Activated naive CD4-positive, alpha-beta T cell treated with anti-CD3 and anti-CD28 coated beads, Interleukin-2, amount 10 ng/mL, durations not matched to agents 7 days and 5 days (primary cell): ENCODE results near the gene SLC22A7.

Experiments used
- CTCF ChIA-PET: fragments of 350-600 bp; sonication (Branson Sonifier 250); formaldehyde crosslinking; loops from one replicate; lab custom pipeline; 2021; ENCODE audit warnings: antibody characterized with exemption; lab: Charles Lee
- DNase-seq: peaks from one replicate; pipeline ENCODE4 v3.0.0-alpha.2; 2020
- H3K27ac Mint-ChIP-seq: one replicate; pipeline ENCODE4 v1.8.0; 2021; ENCODE audit warnings: mild to moderate bottlenecking, moderate library complexity, mixed read lengths
- H3K27me3 Mint-ChIP-seq: one replicate; pipeline ENCODE4 v1.8.0; 2021; ENCODE audit warnings: mild to moderate bottlenecking, mixed read lengths
- H3K36me3 Mint-ChIP-seq: one replicate; pipeline ENCODE4 v1.8.0; 2021; ENCODE audit warnings: mixed read lengths
- H3K4me1 Mint-ChIP-seq: one replicate; pipeline ENCODE4 v1.8.0; 2021; ENCODE audit warnings: mixed read lengths
- H3K4me3 Mint-ChIP-seq: one replicate; pipeline ENCODE4 v1.8.0; 2021; ENCODE audit warnings: mild to moderate bottlenecking, moderate library complexity, mixed read lengths
- H3K9me3 Mint-ChIP-seq: one replicate; pipeline ENCODE4 v1.8.0; 2021; ENCODE audit warnings: mixed read lengths

SLC22A7 gene, protein sequence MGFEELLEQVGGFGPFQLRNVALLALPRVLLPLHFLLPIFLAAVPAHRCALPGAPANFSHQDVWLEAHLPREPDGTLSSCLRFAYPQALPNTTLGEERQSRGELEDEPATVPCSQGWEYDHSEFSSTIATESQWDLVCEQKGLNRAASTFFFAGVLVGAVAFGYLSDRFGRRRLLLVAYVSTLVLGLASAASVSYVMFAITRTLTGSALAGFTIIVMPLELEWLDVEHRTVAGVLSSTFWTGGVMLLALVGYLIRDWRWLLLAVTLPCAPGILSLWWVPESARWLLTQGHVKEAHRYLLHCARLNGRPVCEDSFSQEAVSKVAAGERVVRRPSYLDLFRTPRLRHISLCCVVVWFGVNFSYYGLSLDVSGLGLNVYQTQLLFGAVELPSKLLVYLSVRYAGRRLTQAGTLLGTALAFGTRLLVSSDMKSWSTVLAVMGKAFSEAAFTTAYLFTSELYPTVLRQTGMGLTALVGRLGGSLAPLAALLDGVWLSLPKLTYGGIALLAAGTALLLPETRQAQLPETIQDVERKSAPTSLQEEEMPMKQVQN

DNA sequence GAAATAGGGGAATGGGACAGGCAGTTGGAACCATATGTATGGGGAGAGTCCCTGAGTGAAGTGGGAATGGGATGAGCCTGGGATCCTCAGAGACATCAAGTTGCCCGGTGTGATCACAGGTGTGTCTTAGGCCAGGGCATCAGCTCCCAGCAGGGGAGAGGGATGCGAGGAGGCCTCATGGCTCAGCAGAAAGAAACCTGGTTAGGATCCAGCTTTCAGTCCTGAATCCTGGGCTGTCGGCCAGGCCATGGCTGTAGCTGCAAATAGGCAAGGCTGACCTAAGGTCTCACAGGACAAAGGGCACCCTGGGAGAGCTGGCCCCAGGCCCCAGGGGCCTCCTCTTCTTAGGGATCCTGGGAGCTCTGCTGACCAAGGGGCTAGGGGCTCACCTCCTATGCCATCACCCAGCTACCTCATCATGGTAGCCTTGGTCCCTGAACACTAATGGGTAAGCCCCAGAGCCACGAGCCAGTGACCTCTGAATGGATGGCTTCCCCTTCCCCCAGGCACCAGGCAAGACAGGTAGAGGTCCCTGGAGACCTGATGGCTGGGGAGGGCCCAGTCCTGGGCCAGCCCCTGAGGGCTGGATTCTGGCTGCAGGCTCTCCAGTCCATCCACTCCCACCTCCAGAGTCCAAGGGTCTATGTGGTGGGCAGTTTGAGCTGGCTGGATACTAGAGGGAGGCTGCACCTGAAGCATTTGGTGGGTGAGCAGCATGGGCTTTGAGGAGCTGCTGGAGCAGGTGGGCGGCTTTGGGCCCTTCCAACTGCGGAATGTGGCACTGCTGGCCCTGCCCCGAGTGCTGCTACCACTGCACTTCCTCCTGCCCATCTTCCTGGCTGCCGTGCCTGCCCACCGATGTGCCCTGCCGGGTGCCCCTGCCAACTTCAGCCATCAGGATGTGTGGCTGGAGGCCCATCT, at the start of gene SLC22A7:
SLC22A7 (plus strand) TSS at position 617 of the 921 bp plus-strand sequence; CDS start at position 716, 99 bp downstream.
- Mint-ChIP-seq H3K4me3 (no peak within 1 kb of the TSS), H3K27me3 (peaks cover 63% of the 10 kb centered on the region), H3K9me3 (no peaks in the 10 kb centered on the region), H3K27ac (no peak within 1 kb of the TSS), H3K4me1 (no peaks in the 10 kb centered on the region), H3K36me3 (no peaks in the 10 kb centered on the region)
- no peak for DNase-seq
- CTCF ChIA-PET: interaction anchor here (0.6 to 3.0 kb wide), 3 partner anchors 10 to 48 kb away, joined by 3 to 14 read pairs (median 4); partner anchors contain the start of gene CRIP3

DNA sequence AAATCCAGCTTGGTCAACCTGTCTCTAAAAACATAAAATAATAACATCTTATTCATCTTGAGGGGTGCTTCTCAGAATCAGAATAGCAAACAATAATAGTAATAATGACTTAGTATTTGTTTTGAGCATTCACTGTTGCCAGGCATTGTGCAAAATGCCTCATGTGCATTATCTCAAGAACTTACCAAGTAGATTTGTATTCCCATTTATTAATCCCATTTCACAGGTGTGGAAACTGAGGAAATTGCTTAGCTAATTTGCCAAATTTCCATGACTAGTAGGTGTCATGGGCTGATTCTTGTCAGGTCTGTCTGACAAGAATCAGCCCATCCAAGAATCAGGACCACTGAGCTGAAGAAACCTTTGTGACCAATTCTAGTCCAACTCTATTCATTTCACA, 49.3 kb upstream of the SLC22A7 start:
- no peak for DNase-seq
- peaks cover 41% of the 10 kb centered on the region for H3K27me3 Mint-ChIP-seq
- H3K9me3 Mint-ChIP-seq: no peaks in the 10 kb centered on the region
- CTCF ChIA-PET: interaction anchor here (1.0 kb wide), 1 partner anchor 19 kb away, joined by 3 read pairs; the partner anchor contains the start of gene DNPH1
- H3K4me3 Mint-ChIP-seq: no peak overlapping the region
- no peaks in the 10 kb centered on the region for H3K36me3 Mint-ChIP-seq
- peaks cover 30% of the 10 kb centered on the region for H3K4me1 Mint-ChIP-seq
- H3K27ac Mint-ChIP-seq: no peak overlapping the region

DNA sequence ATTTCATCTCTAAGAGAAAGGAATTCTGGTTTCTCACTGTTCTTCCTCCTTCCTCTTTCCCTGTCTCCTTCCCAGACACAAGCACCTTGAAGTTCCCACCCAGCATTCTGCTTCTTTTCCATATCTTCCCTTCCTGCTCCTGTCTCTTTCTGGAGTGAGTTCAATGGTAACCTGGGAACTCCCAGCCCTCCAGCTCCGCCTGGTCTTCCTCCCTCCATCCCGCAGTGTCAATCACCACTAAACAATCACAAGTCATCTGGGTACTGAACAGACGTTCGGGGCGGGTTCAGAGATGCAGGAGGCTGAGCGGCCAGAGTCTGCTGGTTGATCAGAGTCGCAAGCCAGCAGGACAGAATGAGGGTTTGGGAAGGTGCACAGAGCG, 47.1 kb upstream of the SLC22A7 start:
- Mint-ChIP-seq H3K4me1 (peaks cover 30% of the 10 kb centered on the region), H3K36me3 (no peaks in the 10 kb centered on the region), H3K4me3 (no peak overlapping the region), H3K27ac (no peak overlapping the region), H3K27me3 (peaks cover 48% of the 10 kb centered on the region), H3K9me3 (no peaks in the 10 kb centered on the region)
- CTCF ChIA-PET: interaction anchor here (0.9 kb wide), 1 partner anchor 22 kb away, joined by 3 read pairs; the partner anchor contains the start of gene DNPH1
- no peak for DNase-seq

DNA sequence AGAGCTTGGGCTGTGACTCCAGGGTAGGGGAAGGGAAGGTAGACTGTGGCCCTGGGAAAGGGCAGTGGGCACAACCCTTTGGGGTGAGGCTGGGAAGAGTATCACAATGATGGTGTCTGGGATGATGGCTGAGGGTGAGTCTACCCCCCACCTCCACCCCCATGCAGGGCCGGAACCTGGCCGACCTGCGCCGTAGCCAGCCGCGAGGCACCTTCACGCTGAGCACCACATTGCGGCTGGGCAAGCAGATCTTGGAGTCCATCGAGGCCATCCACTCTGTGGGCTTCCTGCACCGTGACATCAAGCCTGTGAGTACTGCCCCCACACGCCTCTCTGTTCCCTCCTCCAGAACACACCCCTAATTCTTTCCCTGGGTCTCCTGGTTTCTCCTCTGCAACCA, 44.7 kb upstream of the SLC22A7 start:
- Mint-ChIP-seq H3K9me3 (no peaks in the 10 kb centered on the region), H3K4me1 (peaks cover 14% of the 10 kb centered on the region), H3K4me3 (no peak overlapping the region), H3K27ac (no peak overlapping the region), H3K27me3 (peaks cover 63% of the 10 kb centered on the region), H3K36me3 (no peaks in the 10 kb centered on the region)
- CTCF ChIA-PET: interaction anchor here (0.6 to 1.8 kb wide), 2 partner anchors 145 to 252 kb away, joined by 4 read pairs; no protein-coding TSS in a partner anchor
- DNase-seq: no peak

DNA sequence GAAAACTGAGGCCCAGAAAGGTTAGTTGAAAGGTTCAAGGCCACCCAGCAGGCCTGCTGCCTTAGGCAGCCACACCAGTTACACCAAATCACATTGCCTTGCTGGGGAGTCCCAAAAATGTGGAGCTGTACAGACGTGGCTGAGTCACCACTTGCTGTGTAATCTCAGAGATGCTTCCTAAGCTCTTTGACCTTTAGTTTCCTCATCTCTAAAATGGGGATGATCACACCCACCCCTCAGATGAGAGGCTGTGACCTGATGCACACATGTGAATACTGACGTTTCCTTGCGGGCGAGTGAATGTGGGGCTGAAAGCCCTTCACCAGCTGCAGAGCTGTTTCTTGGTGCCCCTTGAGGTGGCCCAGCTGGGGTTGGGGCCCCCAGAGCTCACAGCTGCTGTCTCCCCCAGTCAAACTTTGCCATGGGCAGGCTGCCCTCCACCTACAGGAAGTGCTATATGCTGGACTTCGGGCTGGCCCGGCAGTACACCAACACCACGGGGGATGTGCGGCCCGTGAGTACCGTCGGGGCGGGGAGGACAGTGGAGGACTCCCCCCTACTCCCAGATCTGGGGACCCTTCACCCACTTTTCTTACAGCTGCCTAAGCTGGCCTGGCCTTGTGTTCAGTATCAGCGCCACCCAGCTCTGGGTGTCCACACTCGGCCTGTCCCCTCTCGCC, 43.8 kb upstream of the SLC22A7 start:
- CTCF ChIA-PET: interaction anchor here (1.0 to 1.8 kb wide), 2 partner anchors 24 to 251 kb away, joined by 3 to 4 read pairs; no protein-coding TSS in a partner anchor
- H3K9me3 Mint-ChIP-seq: no peaks in the 10 kb centered on the region

DNA sequence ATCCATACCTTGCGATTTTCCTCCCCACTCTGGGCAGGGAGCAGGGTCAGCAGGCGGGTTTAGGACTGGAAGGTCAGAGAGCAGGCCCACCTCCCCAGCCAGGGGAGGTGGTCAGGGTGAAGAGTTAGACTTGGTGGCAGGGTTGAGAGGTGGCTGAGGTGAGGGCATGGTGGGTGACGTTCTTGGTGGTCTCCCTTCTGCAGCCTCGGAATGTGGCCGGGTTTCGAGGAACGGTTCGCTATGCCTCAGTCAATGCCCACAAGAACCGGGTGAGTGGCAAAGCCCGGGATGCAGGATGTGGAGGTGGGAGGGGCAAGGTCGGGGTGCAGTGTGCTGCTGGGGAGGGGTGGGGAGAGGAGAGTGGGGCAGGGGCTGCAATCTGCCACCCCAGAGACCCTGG, 43.2 kb upstream of the SLC22A7 start:
- CTCF ChIA-PET: no interaction called here
- H3K27me3 Mint-ChIP-seq: peaks cover 72% of the 10 kb centered on the region

More for the DNA sequence above, 43.8 kb upstream of the SLC22A7 start:
- DNase-seq: no peak
- Mint-ChIP-seq H3K4me3 (no peak overlapping the region), H3K36me3 (no peaks in the 10 kb centered on the region), H3K27me3 (peaks cover 68% of the 10 kb centered on the region), H3K27ac (no peak overlapping the region), H3K4me1 (peaks cover 14% of the 10 kb centered on the region)

DNA sequence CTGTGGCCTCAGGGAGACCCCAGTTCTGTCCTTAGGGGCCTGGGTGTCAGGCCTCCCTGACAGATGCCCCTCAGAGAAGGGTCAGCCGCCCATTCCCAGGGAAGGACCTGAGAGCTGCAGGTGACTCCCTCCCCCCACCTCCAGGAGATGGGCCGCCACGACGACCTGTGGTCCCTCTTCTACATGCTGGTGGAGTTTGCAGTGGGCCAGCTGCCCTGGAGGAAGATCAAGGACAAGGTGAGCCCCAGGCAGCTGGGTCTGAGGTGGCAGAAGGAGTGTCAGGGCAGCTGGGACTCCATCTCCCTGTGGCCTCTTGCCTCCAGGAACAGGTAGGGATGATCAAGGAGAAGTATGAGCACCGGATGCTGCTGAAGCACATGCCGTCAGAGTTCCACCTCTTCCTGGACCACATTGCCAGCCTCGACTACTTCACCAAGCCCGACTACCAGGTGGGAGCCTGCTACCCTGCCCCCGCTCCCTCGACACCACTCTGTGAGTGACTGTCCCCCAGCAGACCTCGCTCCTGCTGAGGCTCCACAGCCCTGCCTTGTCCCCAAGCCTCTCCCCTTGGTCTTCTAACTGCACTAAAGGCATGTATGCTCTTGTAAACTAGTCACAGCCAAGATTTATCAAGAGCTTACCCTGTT, 42.5 kb upstream of the SLC22A7 start:
- H3K4me3 Mint-ChIP-seq: no peak overlapping the region
- H3K9me3 Mint-ChIP-seq: no peaks in the 10 kb centered on the region
- H3K36me3 Mint-ChIP-seq: no peaks in the 10 kb centered on the region
- H3K4me1 Mint-ChIP-seq: peaks cover 13% of the 10 kb centered on the region
- H3K27ac Mint-ChIP-seq: peak overlapping the region; percentile 49
- CTCF ChIA-PET: no interaction called here
- peaks cover 72% of the 10 kb centered on the region for H3K27me3 Mint-ChIP-seq
- DNase-seq: no peak

More for the DNA sequence above, 43.2 kb upstream of the SLC22A7 start:
- no peak for DNase-seq
- no peak overlapping the region for H3K4me3 Mint-ChIP-seq
- H3K27ac Mint-ChIP-seq: no peak overlapping the region
- H3K4me1 Mint-ChIP-seq: peaks cover 14% of the 10 kb centered on the region
- no peaks in the 10 kb centered on the region for H3K36me3 Mint-ChIP-seq
- no peaks in the 10 kb centered on the region for H3K9me3 Mint-ChIP-seq

DNA sequence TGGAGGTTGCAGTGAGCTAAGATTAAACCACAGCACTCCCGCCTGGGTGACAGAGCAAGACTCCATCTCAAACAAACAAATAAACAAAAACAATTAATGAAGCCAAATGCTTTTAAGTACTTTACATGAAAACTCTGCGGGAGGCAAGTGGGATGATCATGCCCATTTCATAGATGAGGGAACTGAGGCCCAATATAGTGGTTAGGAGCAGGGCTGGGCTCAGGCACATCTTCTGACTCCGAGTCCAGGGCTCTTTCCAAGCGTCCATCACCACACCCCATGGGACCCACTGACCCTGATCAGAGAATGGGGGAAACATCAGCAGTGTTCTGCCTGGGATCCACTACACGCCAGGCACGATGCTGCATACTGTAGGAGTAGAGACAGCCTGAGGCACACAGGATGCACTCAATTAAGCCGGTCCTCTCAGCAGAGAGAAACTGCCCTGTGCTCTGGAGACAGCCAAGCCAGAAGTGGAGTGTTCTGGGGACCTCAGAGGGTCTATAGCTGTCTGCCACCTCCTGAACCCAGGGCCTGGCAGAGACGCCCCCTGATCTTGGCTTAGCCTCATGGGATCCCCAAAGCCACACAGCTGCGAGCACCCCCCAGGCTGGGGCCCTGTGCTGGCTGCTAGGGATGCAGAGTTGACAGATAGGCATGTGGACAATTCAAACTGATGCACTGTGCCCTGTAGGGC, 41.2 kb upstream of the SLC22A7 start:
- Mint-ChIP-seq H3K4me3 (no peak overlapping the region), H3K27me3 (peaks cover 60% of the 10 kb centered on the region), H3K9me3 (no peaks in the 10 kb centered on the region), H3K4me1 (peaks cover 2% of the 10 kb centered on the region), H3K36me3 (no peaks in the 10 kb centered on the region), H3K27ac (peak overlapping the region; percentile 55)
- CTCF ChIA-PET: interaction anchor here (1.2 kb wide), 1 partner anchor 141 kb away, joined by 3 read pairs; no protein-coding TSS in a partner anchor
- no peak for DNase-seq

DNA sequence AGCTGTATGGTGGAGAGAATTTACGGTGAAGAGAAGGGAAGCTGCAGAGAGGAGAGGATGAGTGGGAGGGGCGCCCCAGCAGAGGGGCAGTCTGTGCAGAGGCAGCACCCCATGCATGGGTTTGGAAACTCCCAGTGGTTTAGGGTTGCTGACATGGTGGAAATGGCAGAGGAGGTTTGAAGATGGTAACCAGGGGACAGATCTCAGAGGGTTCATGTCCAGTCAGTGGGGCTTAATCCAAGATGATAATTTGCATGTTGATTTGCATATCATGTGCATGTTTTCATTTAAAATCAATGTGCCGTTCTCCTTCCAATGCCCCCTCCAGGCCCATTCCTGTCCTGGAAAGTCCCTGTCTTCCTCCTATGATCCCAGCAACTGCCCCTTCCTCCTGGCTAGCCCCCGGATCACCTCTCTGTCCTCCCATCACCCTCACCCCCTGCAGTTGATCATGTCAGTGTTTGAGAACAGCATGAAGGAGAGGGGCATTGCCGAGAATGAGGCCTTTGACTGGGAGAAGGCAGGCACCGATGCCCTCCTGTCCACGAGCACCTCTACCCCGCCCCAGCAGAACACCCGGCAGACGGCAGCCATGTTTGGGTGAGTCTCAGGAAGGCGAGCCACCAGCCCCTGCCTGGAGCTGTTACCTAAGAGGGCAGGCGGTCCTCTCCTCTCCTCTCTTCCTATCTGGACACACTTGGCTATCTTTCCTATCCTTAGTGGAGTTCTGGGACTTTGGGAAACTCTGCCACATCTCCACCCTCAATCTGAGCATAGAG, 40.5 kb upstream of the SLC22A7 start:
- DNase-seq: no peak
- CTCF ChIA-PET: interaction anchor here (1.2 kb wide), 1 partner anchor 140 kb away, joined by 3 read pairs; no protein-coding TSS in a partner anchor

DNA sequence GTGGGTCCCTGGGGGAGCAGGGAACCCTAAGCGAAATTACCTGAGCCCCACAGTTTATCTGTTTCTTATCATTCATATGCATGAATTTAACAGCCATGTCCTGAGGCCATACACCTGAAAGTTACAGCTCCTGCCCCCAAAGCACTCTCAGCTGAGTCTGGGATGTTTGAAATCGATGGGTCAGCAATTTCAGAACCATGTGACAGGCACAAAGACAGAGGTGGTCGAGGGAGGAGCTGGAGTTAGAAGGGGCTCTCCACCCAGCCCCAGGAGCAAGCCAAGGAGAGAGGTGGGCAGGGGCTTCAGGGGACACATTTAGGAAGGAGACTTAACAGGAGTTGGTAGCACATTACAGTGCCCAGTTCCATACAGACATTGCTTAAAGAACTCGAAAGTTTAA, 39.9 kb upstream of the SLC22A7 start:
- CTCF ChIA-PET: interaction anchor here (1.2 kb wide), 1 partner anchor 139 kb away, joined by 3 read pairs; no protein-coding TSS in a partner anchor
- H3K27me3 Mint-ChIP-seq: peaks cover 46% of the 10 kb centered on the region
- H3K4me1 Mint-ChIP-seq: no peaks in the 10 kb centered on the region
- no peak overlapping the region for H3K27ac Mint-ChIP-seq
- no peaks in the 10 kb centered on the region for H3K9me3 Mint-ChIP-seq
- DNase-seq: no peak
- H3K36me3 Mint-ChIP-seq: no peaks in the 10 kb centered on the region
- no peak overlapping the region for H3K4me3 Mint-ChIP-seq

More for the DNA sequence above, 40.5 kb upstream of the SLC22A7 start:
- Mint-ChIP-seq H3K27ac (peak overlapping the region; percentile 55), H3K9me3 (no peaks in the 10 kb centered on the region), H3K27me3 (peaks cover 53% of the 10 kb centered on the region), H3K4me1 (no peaks in the 10 kb centered on the region), H3K36me3 (no peaks in the 10 kb centered on the region), H3K4me3 (no peak overlapping the region)

DNA sequence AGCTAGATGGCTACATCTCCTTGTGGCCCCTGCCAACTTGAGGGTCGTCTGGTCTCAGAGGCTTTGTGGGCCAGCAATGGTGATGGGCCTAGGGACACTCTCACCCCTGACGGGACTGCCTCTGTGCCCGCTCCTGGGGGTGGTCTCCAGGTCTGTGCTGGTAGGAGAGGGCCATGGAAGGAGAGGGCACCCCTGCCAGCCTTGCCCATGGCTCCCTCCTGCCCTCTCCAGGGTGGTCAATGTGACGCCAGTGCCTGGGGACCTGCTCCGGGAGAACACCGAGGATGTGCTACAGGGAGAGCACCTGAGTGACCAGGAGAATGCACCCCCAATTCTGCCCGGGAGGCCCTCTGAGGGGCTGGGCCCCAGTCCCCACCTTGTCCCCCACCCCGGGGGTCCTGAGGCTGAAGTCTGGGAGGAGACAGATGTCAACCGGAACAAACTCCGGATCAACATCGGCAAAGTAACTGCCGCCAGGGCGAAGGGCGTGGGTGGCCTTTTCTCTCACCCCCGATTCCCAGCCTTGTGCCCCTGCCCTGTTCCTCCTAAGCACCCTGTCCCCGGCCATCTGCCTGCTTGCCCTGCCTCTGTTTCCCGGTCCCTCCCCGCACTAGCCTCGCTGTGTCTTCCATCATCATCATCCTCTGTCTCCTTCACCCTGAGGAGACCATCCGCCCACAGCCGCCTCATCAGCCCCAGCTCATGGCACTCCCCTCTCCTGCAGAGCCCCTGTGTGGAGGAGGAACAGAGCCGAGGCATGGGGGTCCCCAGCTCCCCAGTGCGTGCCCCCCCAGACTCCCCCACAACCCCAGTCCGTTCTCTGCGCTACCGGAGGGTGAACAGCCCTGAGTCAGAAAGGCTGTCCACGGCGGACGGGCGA, 39.0 kb upstream of the SLC22A7 start:
- peaks cover 45% of the 10 kb centered on the region for H3K27me3 Mint-ChIP-seq
- H3K36me3 Mint-ChIP-seq: no peaks in the 10 kb centered on the region
- no peaks in the 10 kb centered on the region for H3K9me3 Mint-ChIP-seq
- DNase-seq: no peak
- no peak overlapping the region for H3K4me3 Mint-ChIP-seq
- no peaks in the 10 kb centered on the region for H3K4me1 Mint-ChIP-seq
- CTCF ChIA-PET: no interaction called here
- no peak overlapping the region for H3K27ac Mint-ChIP-seq
